ENCODE results near the gene MUCL3. TPM values are rescaled to one million over a fixed set of nuclear protein-coding genes. Genes with fewer than 3 reads are reported as not detected.
"Not testable (repeated sequence)": the region's sequence is repeated elsewhere in the genome, so short reads cannot be mapped to it uniquely, and the experiment has no call there.

The MUCL3 gene
- total RNA-seq, 1 experiment from 2014 or later, result not detected

DNA sequence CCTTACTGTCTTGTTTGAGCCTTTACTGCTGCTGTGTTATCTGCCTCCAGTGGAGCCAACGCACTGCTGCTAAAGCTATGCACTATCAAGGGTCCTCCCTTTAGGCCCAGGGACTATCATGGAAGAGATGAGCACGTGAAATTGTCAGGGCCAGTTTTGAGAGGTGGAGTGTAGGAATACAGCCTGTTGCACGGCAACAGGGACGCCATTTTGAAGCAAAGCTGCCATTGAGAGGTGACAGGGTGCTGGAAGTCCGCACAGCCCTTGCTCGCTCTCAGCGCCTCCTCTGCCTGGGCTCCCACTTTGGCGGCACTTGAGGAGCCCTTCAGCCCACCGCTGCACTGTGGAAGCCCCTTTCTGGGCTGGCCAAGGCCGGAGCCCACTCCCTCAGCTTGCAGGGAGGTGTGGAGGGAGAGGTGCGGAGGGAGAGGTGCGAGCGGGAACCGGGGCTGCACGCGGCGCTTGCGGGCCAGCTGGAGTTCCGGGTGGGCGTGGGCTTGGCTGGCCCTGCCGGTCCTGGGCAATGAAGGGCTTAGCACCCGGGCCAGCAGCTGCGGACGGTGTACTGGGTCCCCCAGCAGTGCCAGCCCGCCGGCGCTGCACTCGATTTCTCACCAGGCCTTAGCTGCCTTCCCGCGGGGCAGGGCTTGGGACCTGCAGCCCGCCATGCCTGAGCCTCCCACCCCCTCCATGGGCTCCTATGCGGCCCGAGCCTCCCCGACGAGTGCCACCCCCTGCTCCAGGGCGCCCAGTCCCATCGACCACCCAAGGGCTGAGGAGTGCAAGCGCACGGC lies 59.5 kb downstream of the MUCL3 start:
- H3K9me2 ChIP-seq (replicated peaks; ENCODE audit: insufficient read depth, low read length); H2AFZ ChIP-seq (ENCODE audit: low read length); H3K27ac ChIP-seq (ENCODE audit: low read length): not testable (repeated sequence)

GRCh38 chr6:31001281-31001888 lies 60.6 kb downstream of the MUCL3 start:
- H3K9me3 ChIP-seq (ENCODE audit: low read length), result no peaks in the 10 kb centered on the region
- H3K4me2 ChIP-seq (ENCODE audit: low read depth, low read length, poor library complexity, severe bottlenecking), result no peak overlapping the region
- no peak overlapping the region for H3K27ac ChIP-seq (ENCODE audit: low read length)
- H2AFZ ChIP-seq (ENCODE audit: low read length), result no peak overlapping the region
- no peak overlapping the region for H3K9ac ChIP-seq (ENCODE audit: low read length)
- no peaks in the 10 kb centered on the region for H4K20me1 ChIP-seq (ENCODE audit: insufficient read depth, low read depth, low read length)
- no peaks in the 10 kb centered on the region for H3K9me2 ChIP-seq (replicated peaks; ENCODE audit: insufficient read depth, low read length)
- no peak for DNase-seq
- H3K79me2 ChIP-seq (ENCODE audit: low read length), result no peaks in the 10 kb centered on the region
- H3K4me3 ChIP-seq (ENCODE audit: low read length), result no peak overlapping the region
- H3K36me3 ChIP-seq (ENCODE audit: insufficient read depth, low read length), result no peaks in the 10 kb centered on the region
- H3K4me1 ChIP-seq (ENCODE audit: low read length), result no peaks in the 10 kb centered on the region
- H3K27me3 ChIP-seq (ENCODE audit: low read length), result no peaks in the 10 kb centered on the region

More for the DNA sequence above, 59.5 kb downstream of the MUCL3 start:
- H3K9me3 ChIP-seq (ENCODE audit: low read length); DNase-seq; H3K4me1 ChIP-seq (ENCODE audit: low read length); H3K79me2 ChIP-seq (ENCODE audit: low read length); H3K4me2 ChIP-seq (ENCODE audit: low read depth, low read length, poor library complexity, severe bottlenecking); H4K20me1 ChIP-seq (ENCODE audit: insufficient read depth, low read depth, low read length); H3K27me3 ChIP-seq (ENCODE audit: low read length); H3K4me3 ChIP-seq (ENCODE audit: low read length); H3K9ac ChIP-seq (ENCODE audit: low read length); H3K36me3 ChIP-seq (ENCODE audit: insufficient read depth, low read length): not testable (repeated sequence)

DNA sequence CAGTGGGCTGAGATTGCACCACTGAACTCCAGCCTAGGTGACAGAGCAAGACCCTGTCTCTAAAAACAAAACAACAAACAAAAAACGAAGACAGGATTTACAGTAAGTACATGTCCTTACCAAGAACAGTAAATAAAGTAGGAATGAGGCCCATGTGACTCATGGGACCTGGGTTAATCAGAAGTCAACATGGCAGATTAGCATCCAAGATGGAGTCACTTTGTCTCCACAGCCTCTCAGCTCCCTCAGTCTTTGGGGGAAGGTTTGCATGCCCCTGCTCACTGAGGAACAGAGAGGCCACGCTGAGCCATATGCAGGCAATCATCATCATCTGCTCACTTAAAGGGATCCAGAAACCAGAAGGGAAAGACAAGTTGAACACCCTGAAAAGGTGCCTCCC lies 61.7 kb downstream of the MUCL3 start:
- no peaks in the 10 kb centered on the region for H3K4me1 ChIP-seq (ENCODE audit: low read length)
- no peak for DNase-seq
- no peak overlapping the region for H3K4me2 ChIP-seq (ENCODE audit: low read depth, low read length, poor library complexity, severe bottlenecking)
- H3K36me3 ChIP-seq (ENCODE audit: insufficient read depth, low read length), result no peaks in the 10 kb centered on the region
- no peaks in the 10 kb centered on the region for H4K20me1 ChIP-seq (ENCODE audit: insufficient read depth, low read depth, low read length)
- H3K27ac ChIP-seq (ENCODE audit: low read length), result no peak overlapping the region
- H3K27me3 ChIP-seq (ENCODE audit: low read length), result no peaks in the 10 kb centered on the region
- no peak overlapping the region for H3K9ac ChIP-seq (ENCODE audit: low read length)
- H3K4me3 ChIP-seq (ENCODE audit: low read length), result no peak overlapping the region
- H3K9me3 ChIP-seq (ENCODE audit: low read length), result no peaks in the 10 kb centered on the region
- H3K9me2 ChIP-seq (replicated peaks; ENCODE audit: insufficient read depth, low read length), result no peaks in the 10 kb centered on the region
- no peak overlapping the region for H2AFZ ChIP-seq (ENCODE audit: low read length)
- H3K79me2 ChIP-seq (ENCODE audit: low read length), result no peaks in the 10 kb centered on the region

Small RNA genes within 50 kb of the gene (small RNA-seq; reads per million reads assigned to genes)
- not detected for gene RF00019

Other genes starting within 250 kb of the MUCL3 start
- 16.9 and 38.1 TPM in 2 replicates for gene NRM, start 250.0 kb upstream of the MUCL3 start, total RNA-seq (2014; rRNA removed; shearing (Covaris generic); ENCODE audit: low replicate concordance)
- 9.4 and 11.0 TPM in 2 replicates for gene MDC1, start 223.7 kb upstream of the MUCL3 start, total RNA-seq (2014; rRNA removed; shearing (Covaris generic); ENCODE audit: low replicate concordance)
- 403 and 427 TPM in 2 replicates for gene TUBB, start 220.6 kb upstream of the MUCL3 start, total RNA-seq (2014; rRNA removed; shearing (Covaris generic); ENCODE audit: low replicate concordance)
- gene FLOT1, start 198.3 kb upstream of the MUCL3 start, total RNA-seq (2014; rRNA removed; shearing (Covaris generic); ENCODE audit: low replicate concordance), result 58.2 and 103 TPM in 2 replicates
- 0.19 and 0.54 TPM in 2 replicates for gene IER3, start 196.4 kb upstream of the MUCL3 start, total RNA-seq (2014; rRNA removed; shearing (Covaris generic); ENCODE audit: low replicate concordance)
- 0.15 and 0.25 TPM in 2 replicates for gene DDR1, start 56.5 kb upstream of the MUCL3 start, total RNA-seq (2014; rRNA removed; shearing (Covaris generic); ENCODE audit: low replicate concordance)
- gene GTF2H4, start 32.8 kb upstream of the MUCL3 start, total RNA-seq (2014; rRNA removed; shearing (Covaris generic); ENCODE audit: low replicate concordance), result 21.8 and 23.4 TPM in 2 replicates
- 42.3 and 50.2 TPM in 2 replicates for gene VARS2, start 26.7 kb upstream of the MUCL3 start, total RNA-seq (2014; rRNA removed; shearing (Covaris generic); ENCODE audit: low replicate concordance)
- not detected in 2 replicates for gene SFTA2, start 8.8 kb upstream of the MUCL3 start, total RNA-seq (2014; rRNA removed; shearing (Covaris generic); ENCODE audit: low replicate concordance)
- not detected in 2 replicates for gene MUC21, start 42.7 kb downstream of the MUCL3 start, total RNA-seq (2014; rRNA removed; shearing (Covaris generic); ENCODE audit: low replicate concordance)
- not detected in 2 replicates for gene MUC22, start 69.5 kb downstream of the MUCL3 start, total RNA-seq (2014; rRNA removed; shearing (Covaris generic); ENCODE audit: low replicate concordance)
- not detected in 2 replicates for gene C6orf15, start 171.6 kb downstream of the MUCL3 start, total RNA-seq (2014; rRNA removed; shearing (Covaris generic); ENCODE audit: low replicate concordance)
- not detected in 2 replicates for gene PSORS1C1, start 173.8 kb downstream of the MUCL3 start, total RNA-seq (2014; rRNA removed; shearing (Covaris generic); ENCODE audit: low replicate concordance)
- gene CDSN, start 179.5 kb downstream of the MUCL3 start, total RNA-seq (2014; rRNA removed; shearing (Covaris generic); ENCODE audit: low replicate concordance), result not detected in 2 replicates
- gene PSORS1C2, start 198.1 kb downstream of the MUCL3 start, total RNA-seq (2014; rRNA removed; shearing (Covaris generic); ENCODE audit: low replicate concordance), result not detected in 2 replicates
- 21.3 and 23.1 TPM in 2 replicates for gene CCHCR1, start 216.8 kb downstream of the MUCL3 start, total RNA-seq (2014; rRNA removed; shearing (Covaris generic); ENCODE audit: low replicate concordance)
- 13.9 and 20.4 TPM in 2 replicates for gene TCF19, start 217.6 kb downstream of the MUCL3 start, total RNA-seq (2014; rRNA removed; shearing (Covaris generic); ENCODE audit: low replicate concordance)
- not detected in 2 replicates for gene POU5F1, start 229.7 kb downstream of the MUCL3 start, total RNA-seq (2014; rRNA removed; shearing (Covaris generic); ENCODE audit: low replicate concordance)